ENCODE data around the gene NOTUM. TPM values are rescaled to one million over a fixed set of nuclear protein-coding genes. Genes with fewer than 3 reads are reported as not detected.
A peak's percentile ranks its signal among the peaks of the same experiment; 100 is the strongest.

Gene NOTUM
- total and polyA plus RNA-seq, 9 of the 15 experiments (the other 6 are each of a cell fraction or from before 2014, with no cell fraction given) = 0.03 to 14.0 (median 4.1) TPM

DNA sequence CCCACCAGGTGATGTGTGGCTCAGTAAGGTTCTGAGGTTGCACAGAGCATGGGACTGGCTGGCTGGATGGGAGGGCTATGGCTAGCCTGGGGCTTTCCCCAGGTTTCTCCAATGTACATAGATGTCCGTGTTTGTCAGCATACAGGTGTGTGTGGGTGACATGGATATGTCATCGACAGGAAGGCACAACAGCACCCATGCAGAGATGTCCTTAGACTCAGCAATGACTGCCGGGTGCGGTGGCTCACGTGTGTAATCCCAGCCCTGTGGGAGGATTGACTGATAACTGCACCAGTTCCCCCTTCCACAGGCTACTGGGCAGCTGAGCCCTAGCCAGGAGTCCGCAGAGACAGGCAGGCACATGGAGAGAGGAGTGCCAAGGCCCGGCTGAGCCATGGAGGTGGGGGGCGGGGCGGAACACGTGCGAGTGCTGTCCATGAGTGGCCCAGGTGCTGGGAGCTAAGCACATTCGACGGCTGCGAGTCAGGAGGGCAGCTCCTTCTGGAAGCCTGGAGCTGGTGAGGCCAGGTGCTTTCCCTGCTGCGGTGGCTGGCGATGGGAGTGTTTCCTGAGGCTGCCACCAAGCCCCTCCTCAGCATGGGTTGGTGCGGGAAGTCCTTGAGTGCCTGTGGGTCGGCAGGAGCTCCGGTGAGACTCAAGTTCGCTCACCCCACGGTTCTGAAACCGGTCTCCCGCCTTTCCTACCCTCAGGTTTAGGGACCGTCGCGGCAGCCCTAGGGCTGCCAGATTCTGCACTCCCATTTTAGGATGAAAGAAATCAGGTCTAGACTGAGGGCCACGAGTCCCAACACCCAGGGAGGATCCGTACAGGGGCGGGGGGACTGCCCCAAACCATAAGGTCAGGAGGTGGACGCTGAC lies 15.6 kb upstream of the NOTUM start (continued):
- TF ChIP-seq, protein P1, sequence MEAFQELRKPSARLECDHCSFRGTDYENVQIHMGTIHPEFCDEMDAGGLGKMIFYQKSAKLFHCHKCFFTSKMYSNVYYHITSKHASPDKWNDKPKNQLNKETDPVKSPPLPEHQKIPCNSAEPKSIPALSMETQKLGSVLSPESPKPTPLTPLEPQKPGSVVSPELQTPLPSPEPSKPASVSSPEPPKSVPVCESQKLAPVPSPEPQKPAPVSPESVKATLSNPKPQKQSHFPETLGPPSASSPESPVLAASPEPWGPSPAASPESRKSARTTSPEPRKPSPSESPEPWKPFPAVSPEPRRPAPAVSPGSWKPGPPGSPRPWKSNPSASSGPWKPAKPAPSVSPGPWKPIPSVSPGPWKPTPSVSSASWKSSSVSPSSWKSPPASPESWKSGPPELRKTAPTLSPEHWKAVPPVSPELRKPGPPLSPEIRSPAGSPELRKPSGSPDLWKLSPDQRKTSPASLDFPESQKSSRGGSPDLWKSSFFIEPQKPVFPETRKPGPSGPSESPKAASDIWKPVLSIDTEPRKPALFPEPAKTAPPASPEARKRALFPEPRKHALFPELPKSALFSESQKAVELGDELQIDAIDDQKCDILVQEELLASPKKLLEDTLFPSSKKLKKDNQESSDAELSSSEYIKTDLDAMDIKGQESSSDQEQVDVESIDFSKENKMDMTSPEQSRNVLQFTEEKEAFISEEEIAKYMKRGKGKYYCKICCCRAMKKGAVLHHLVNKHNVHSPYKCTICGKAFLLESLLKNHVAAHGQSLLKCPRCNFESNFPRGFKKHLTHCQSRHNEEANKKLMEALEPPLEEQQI (IDR thresholded peaks at IDR 0.05) = no peak
- TF ChIP-seq ZNF146 (CRISPR knock-in tag; IDR thresholded peaks at IDR 0.05; ENCODE audit: unreplicated experiment) (no peak), ZNF707 (CRISPR knock-in tag; conservative IDR thresholded peaks at IDR 0.05) (peak; percentile 57; the same call in 1 of the 2 replicates), ZNF12 (CRISPR knock-in tag; IDR thresholded peaks at IDR 0.05) (no peak), SPI1 (IDR thresholded peaks at IDR 0.05; ENCODE audit: borderline replicate concordance, low read depth, low read length) (peak; percentile 61; the same call in 1 of the 2 replicates), TEAD4 (IDR thresholded peaks at IDR 0.05; ENCODE audit: low read length) (0 out of 2 replicates have a peak, but pooled peaks have one; percentile 1), TEAD4 (CRISPR knock-in tag; IDR thresholded peaks at IDR 0.05; ENCODE audit: borderline replicate concordance) (no peak), CHD2 (IDR thresholded peaks at IDR 0.05; ENCODE audit: low read depth, low read length) (peak; percentile 40; the same call in 1 of the 2 replicates), DNMT1 (IDR thresholded peaks at IDR 0.05) (no peak), XRCC3 (IDR thresholded peaks at IDR 0.05) (no peak; the same call in 1 of the 2 replicates), YY1 (IDR thresholded peaks at IDR 0.05; ENCODE audit: borderline replicate concordance in 1 of 3, control insufficient read depth in 1 of 3, extremely low read depth in 1 of 3, insufficient read depth in 3 of 3, insufficient read length in 1 of 3, insufficient replicate concordance in 2 of 3, low read depth in 1 of 3, low read length in 2 of 3) (peak in 1 of 3 experiments; percentile 7), MXI1 (IDR thresholded peaks at IDR 0.05; ENCODE audit: low read depth, low read length) (peak; percentile 59; the same call in 1 of the 2 replicates), HIVEP1 (CRISPR knock-in tag; IDR thresholded peaks at IDR 0.05) (0 out of 2 replicates have a peak, but pooled peaks have one; percentile 4), KLF13 (tag; IDR thresholded peaks at IDR 0.05; ENCODE audit: borderline replicate concordance, low read depth) (peak; percentile 39; the same call in 1 of the 2 replicates), E2F3 (CRISPR knock-in tag; IDR thresholded peaks at IDR 0.05) (peak; percentile 85), CBX3 (IDR thresholded peaks at IDR 0.05; ENCODE audit: borderline replicate concordance in 1 of 2, low read length in 2 of 2) (peak in 1 of 2 experiments; percentile 28; a peak in 1 of 3 replicates), NCOA6 (IDR thresholded peaks at IDR 0.05) (peak; percentile 66; the same call in 1 of the 2 replicates), EP400 (IDR thresholded peaks at IDR 0.05) (peak; percentile 73)
- TF ChIP-seq, protein P2, sequence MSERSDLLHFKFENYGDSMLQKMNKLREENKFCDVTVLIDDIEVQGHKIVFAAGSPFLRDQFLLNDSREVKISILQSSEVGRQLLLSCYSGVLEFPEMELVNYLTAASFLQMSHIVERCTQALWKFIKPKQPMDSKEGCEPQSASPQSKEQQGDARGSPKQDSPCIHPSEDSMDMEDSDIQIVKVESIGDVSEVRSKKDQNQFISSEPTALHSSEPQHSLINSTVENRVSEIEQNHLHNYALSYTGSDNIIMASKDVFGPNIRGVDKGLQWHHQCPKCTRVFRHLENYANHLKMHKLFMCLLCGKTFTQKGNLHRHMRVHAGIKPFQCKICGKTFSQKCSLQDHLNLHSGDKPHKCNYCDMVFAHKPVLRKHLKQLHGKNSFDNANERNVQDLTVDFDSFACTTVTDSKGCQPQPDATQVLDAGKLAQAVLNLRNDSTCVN (CRISPR knock-in tag; IDR thresholded peaks at IDR 0.05) = peak; percentile 84; the same call in 1 of the 2 replicates
- TF ChIP-seq, protein P3, sequence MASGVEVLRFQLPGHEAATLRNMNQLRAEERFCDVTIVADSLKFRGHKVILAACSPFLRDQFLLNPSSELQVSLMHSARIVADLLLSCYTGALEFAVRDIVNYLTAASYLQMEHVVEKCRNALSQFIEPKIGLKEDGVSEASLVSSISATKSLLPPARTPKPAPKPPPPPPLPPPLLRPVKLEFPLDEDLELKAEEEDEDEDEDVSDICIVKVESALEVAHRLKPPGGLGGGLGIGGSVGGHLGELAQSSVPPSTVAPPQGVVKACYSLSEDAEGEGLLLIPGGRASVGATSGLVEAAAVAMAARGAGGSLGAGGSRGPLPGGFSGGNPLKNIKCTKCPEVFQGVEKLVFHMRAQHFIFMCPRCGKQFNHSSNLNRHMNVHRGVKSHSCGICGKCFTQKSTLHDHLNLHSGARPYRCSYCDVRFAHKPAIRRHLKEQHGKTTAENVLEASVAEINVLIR (CRISPR knock-in tag; IDR thresholded peaks at IDR 0.05) = no peak
- TF ChIP-seq, protein P4, sequence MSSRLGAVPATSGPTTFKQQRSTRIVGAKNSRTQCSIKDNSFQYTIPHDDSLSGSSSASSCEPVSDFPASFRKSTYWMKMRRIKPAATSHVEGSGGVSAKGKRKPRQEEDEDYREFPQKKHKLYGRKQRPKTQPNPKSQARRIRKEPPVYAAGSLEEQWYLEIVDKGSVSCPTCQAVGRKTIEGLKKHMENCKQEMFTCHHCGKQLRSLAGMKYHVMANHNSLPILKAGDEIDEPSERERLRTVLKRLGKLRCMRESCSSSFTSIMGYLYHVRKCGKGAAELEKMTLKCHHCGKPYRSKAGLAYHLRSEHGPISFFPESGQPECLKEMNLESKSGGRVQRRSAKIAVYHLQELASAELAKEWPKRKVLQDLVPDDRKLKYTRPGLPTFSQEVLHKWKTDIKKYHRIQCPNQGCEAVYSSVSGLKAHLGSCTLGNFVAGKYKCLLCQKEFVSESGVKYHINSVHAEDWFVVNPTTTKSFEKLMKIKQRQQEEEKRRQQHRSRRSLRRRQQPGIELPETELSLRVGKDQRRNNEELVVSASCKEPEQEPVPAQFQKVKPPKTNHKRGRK (tag; IDR thresholded peaks at IDR 0.05) = no peak
